PC-3 (cell line): Measurements from ENCODE around the gene KCNE1.

Experiments
- CTCF ChIP-seq: fragments of 300-600 bp; sonication (generic); conservative IDR thresholded peaks from 2 replicates; pipeline ENCODE4 v1.5.1; 2017; ENCODE audit warnings: antibody characterized with exemption, low read depth, mild to moderate bottlenecking, low read length
- EZH2 ChIP-seq: fragments of 300-600 bp; sonication (generic); IDR thresholded peaks from one replicate; pipeline ENCODE4 v1.6.1; 2017; ENCODE audit warnings: antibody characterized with exemption, mild to moderate bottlenecking, low read length; ENCODE audit not compliant: unreplicated experiment

GRCh38 chr21:34526241-34526617, 14.2 kb upstream of the KCNE1 start:
- TF ChIP-seq CTCF, result no peak
- no peak for TF ChIP-seq EZH2
